H4 (cell line): ENCODE data around the gene LGSN. TPM values are rescaled to one million over a fixed set of nuclear protein-coding genes. Genes with fewer than 3 reads are reported as not detected.
"Not testable (repeated sequence)": the region's sequence is repeated elsewhere in the genome, so short reads cannot be mapped to it uniquely, and the experiment has no call there.

Source experiments
- DNase-seq: peaks from one replicate; pipeline ENCODE4 v3.0.0-alpha.2; 2015; ENCODE audit warnings: low spot score
- total RNA-seq: library from RNA; depleted of rRNA; stranded (reverse); fragments of >200 nt; shearing (Covaris generic); gene quantifications from 2 replicates; pipeline ENCODE4 v1.2.3, GENCODE V29; 2014; rRNA removed

The LGSN gene, protein sequence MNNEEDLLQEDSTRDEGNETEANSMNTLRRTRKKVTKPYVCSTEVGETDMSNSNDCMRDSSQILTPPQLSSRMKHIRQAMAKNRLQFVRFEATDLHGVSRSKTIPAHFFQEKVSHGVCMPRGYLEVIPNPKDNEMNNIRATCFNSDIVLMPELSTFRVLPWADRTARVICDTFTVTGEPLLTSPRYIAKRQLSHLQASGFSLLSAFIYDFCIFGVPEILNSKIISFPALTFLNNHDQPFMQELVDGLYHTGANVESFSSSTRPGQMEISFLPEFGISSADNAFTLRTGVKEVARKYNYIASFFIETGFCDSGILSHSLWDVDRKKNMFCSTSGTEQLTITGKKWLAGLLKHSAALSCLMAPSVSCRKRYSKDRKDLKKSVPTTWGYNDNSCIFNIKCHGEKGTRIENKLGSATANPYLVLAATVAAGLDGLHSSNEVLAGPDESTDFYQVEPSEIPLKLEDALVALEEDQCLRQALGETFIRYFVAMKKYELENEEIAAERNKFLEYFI
- total RNA-seq = 0.23 TPM in 1 of 2 replicates, not detected in the other

GRCh38 chr6:63319939-63320338 is at the start of gene LGSN:
Gene LGSN, minus strand, starts transcription at chr6:63319983. Its CDS starts 40 bp downstream, at chr6:63319943.
- DNase-seq = no peak

- no peak for DNase-seq
These were observed 48.6 kb upstream of the LGSN start for GRCh38 chr6:63368347-63368746.

DNA sequence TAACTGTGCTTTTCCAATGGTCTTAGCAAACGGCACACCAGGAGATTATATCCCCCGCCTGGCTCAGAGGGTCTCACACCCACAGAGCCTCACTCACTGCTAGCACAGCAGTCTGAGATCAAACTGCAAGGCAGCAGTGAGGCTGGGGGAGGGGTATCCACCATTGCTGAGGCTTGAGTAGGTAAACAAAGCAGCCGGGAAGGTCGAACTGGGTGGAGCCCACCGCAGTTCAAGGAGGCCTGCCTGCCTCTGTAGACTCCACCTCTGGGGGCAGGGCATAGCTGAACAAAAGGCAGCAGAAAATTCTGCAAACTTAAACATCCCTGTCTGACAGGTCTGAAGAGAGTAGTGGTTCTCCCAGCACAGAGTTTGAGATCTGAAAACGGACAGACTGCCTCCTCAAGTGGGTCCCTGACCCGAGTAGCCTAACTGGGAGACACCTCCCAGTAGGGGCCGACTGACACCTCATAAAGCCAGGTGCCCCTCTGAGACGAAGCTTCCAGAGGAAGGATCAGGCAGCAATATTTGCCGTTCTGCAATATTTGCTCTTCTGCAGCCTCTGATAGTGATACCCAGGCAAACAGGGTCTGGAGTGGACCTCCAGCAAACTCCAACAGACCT is 42.8 kb upstream of the LGSN start:
- DNase-seq = not testable (repeated sequence)

- DNase-seq = not testable (repeated sequence)
These were observed 37.6 kb upstream of the LGSN start for GRCh38 chr6:63357384-63357783.

GRCh38 chr6:63355632-63356031 is 35.8 kb upstream of the LGSN start:
- no peak for DNase-seq

GRCh38 chr6:63353286-63353630 is 33.5 kb upstream of the LGSN start:
- no peak for DNase-seq

GRCh38 chr6:63352544-63353285 is 32.9 kb upstream of the LGSN start:
- DNase-seq = peak; percentile 55

- DNase-seq = peak; percentile 65
These were observed 32.3 kb upstream of the LGSN start for GRCh38 chr6:63352069-63352543.

DNA sequence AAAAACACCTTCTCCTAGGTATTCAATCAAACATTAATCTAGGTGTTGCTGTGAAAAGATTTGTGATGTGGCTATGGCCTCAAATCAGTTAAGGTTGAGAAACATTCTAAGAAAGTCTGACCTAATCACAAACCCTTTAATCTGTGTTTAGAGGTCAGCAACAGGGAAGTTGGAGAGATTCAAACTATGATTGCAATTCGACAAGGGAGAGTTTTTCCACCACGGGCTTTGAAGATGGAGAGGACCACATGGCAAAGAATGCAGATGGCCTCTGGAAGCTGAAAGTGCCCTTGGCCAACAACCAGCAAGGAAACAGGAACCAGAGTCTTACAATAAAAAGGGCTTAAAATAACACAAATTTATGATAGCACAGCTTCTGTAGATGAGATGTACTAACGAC is 29.6 kb upstream of the LGSN start:
- DNase-seq = no peak

- no peak for DNase-seq
These were observed 29.1 kb upstream of the LGSN start for GRCh38 chr6:63348836-63349235.

GRCh38 chr6:63347599-63347998 is 27.8 kb upstream of the LGSN start:
- peak; percentile 52 for DNase-seq

- no peak for DNase-seq
These were observed 26.5 kb upstream of the LGSN start for GRCh38 chr6:63346217-63346835.

DNA sequence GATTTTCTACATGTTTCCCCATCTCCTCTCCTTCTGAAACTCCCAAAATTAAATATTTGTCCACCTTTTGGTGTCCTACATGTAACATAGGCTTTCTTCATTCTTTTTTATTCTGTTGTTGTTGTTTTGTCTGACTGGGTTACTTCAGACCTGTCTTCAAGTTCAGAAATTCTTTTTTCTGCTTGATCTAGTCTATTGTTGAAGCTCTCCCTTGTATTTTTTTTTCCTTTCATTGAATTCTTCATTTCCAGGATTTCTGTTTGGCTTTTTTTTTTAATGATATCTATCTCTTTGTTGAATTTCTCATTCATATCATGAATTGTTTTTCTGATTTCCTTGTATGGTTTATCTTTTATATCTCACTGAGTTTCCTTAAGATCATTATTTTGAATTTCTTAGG is 20.6 kb upstream of the LGSN start:
- no peak for DNase-seq

DNA sequence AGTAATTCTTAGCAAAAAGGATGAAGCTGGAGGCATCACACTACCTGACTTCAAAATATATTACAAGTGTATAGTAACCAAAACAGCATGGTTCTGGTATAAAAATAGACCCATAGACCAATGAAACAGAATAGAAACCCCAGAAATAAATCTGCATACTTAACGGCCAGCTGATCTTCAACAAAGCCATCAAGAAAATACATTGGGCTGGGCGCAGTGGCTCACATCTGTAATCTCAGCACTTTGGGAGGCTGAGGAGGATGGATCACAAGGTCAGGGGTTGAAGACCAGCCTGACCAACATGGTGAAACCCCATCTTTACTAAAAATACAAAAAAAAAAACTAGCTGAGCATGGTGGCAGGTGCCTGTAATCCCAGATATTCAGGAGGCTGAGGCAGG is 14.9 kb upstream of the LGSN start:
- DNase-seq = not testable (repeated sequence)

DNA sequence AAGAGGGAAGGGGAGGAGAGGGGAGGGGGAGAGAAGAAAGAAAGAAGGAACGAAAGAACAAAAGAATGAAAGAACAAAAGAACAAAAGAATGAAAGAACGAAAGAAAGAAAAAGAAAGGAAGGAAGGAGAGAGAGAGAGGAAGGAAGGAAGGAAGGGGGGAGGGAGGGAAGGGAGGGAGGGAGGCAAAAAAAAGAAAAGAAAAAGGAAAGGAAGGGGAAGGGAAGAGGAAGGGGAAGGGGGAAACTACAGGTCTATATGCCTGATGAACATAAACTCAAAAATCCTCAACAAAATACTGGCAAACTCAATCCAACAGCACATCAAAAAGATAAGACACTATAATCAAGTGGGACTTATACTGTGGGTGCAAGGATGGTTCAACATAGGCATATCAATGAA is 13.7 kb upstream of the LGSN start:
- DNase-seq = no peak

GRCh38 chr6:63326630-63327029 is 6.8 kb upstream of the LGSN start:
- not testable (repeated sequence) for DNase-seq

- no peak for DNase-seq
These were observed 3.2 kb upstream of the LGSN start for GRCh38 chr6:63322981-63323380.

DNA sequence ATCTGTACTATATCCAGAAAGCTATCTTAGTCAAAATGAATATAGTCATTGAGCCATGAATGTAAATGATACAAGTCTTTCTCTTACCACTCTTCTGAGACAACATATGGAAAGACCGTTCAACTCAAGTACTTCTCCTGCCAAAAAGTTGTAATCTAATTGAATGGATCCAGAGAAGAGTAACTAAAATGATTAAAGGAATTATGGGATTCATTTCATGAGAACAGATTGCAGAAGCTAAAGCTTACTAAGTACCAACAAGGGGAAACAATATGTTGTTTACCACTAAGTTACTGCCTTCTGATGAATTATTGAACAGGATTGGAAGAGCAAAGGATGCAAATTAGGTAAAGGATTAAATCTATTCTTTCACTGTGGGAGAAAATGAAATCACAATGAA is 2.0 kb upstream of the LGSN start:
- no peak for DNase-seq

- no peak for DNase-seq
These were observed 2.1 kb downstream of the LGSN start for GRCh38 chr6:63317641-63318040.

DNA sequence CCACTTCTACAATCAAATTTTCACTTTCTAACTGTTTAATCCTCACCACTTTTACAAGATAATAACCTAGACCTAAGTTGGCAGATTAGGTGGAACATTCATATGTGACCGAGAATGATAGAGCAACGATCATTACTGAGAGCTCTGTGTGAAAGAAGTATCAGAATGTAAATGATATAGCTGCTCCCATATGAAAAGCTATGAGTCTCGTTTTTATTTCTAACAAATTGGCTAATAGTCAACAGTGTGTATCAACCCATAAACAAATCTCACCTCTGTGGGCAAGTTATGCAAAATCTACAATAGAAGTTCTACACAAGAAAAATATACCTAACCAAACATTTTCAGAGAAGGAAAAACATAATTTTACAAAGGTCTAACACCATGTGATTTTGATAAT is 3.7 kb downstream of the LGSN start:
- no peak for DNase-seq

- DNase-seq = no peak
These were observed 6.7 kb downstream of the LGSN start for GRCh38 chr6:63313111-63313510.
